ENCODE results near the gene PXDN.
"Not testable (repeated sequence)": the region's sequence is repeated elsewhere in the genome, so short reads cannot be mapped to it uniquely, and the experiment has no call there.

PXDN gene

DNA sequence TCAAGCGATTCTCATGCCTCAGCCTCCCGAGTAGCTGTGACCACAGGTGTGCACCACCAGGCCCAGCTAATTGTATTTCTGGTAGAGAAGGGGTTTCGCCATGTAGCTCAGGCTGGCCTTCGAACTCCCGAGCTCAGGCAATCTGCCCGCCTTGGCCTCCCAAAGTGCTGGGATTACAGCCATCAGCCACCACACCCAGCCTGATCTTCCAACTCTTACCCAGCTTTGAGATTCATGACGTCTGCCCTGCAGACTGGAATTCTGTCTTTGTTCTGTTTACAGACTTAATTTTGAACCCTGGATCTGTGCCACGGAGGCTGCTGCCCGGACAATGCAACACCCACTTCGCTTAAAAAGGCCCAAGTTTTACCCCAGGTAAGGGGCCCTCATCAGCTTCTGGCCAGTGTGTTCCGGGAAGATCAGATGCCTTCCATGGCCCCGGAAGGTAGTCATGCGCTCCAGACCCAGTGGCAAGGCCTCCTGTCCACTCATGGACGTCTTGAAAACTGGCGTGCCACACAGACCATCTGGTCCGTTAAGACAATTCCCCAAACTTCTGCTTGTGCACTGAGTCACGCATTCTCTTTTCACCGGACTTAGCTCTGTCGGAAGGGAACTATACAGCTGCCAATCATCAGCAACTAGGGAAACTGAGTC, 5.5 kb downstream of the PXDN start:
- DNase-seq (ENCODE audit: low read depth), result no peak
- TF ChIP-seq, protein P1, sequence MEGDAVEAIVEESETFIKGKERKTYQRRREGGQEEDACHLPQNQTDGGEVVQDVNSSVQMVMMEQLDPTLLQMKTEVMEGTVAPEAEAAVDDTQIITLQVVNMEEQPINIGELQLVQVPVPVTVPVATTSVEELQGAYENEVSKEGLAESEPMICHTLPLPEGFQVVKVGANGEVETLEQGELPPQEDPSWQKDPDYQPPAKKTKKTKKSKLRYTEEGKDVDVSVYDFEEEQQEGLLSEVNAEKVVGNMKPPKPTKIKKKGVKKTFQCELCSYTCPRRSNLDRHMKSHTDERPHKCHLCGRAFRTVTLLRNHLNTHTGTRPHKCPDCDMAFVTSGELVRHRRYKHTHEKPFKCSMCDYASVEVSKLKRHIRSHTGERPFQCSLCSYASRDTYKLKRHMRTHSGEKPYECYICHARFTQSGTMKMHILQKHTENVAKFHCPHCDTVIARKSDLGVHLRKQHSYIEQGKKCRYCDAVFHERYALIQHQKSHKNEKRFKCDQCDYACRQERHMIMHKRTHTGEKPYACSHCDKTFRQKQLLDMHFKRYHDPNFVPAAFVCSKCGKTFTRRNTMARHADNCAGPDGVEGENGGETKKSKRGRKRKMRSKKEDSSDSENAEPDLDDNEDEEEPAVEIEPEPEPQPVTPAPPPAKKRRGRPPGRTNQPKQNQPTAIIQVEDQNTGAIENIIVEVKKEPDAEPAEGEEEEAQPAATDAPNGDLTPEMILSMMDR (IDR thresholded peaks at IDR 0.05; ENCODE audit: control insufficient read depth, extremely low read depth, insufficient read depth), result no peak
- no peak overlapping the region for H3K4me3 ChIP-seq (ENCODE audit: low read depth, low read length)

DNA sequence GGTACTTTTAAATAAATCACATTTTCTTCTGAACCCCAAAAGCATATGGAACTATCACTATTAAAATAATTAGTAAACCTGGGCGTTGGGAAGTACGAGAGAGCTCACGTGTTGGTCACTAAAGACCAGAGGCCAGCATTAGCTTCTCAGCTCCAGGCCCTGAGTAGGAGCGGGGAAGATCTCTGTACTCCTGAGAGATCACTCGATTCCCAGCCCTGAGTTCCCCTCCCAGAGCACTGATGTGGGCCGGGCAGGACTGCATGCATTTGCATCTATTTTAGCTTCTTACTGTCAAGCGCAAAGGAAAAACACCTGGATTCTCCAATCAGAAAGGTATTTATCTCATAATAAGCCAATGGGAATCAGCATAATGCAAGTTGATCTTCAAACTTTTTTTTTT, 6.2 kb downstream of the PXDN start:
- DNase-seq (ENCODE audit: low read depth), result no peak
- H3K4me3 ChIP-seq (ENCODE audit: low read depth, low read length), result no peak overlapping the region
- TF ChIP-seq, protein P1 (IDR thresholded peaks at IDR 0.05; ENCODE audit: control insufficient read depth, extremely low read depth, insufficient read depth), result no peak

DNA sequence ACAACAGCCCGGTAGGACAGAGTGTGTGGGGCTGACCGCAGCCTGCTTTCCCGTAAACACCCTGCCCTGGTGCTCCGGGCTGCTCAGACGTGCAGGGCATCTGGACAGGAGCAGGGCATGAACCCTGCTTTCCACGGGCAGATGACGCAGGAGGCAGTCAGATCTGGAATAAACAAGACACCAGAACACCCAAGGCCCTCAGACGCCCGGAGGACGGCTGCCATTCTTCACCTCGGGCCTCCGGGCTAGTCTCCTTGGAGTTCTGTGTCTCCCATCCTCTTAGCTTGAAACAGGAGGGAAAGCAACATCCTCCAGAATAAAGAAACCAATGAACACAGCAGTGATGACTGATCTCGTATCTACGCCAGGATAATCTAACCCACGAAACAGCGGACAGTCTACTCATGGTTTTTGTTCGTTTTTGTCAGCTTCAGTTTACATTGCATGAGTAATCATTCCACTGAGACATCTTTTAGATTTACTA, 7.3 kb downstream of the PXDN start:
- DNase-seq (ENCODE audit: low read depth), result no peak
- H3K4me3 ChIP-seq (ENCODE audit: low read depth, low read length), result no peak overlapping the region

DNA sequence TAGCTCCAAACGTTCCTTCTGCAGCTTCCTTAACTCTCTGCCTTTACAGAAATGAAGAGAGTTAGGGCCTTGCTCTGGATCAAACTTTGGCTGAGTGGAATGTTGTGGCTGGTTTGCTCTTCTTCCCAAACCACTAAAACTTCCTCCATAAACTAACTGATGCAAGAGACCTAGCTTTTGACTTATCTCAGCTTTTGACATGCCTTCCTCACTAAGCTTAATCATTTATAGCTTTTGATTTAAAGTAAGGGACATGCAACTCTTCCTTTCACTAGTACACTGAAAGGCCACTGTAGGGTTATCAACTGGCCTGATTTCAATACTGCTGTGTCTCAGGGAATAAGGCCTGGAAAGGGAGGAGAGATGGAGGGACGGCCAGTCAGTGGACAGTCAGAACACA, 8.3 kb downstream of the PXDN start:
- no peak for DNase-seq (ENCODE audit: low read depth)
- TF ChIP-seq, protein P1 (IDR thresholded peaks at IDR 0.05; ENCODE audit: control insufficient read depth, extremely low read depth, insufficient read depth), result no peak
- no peak overlapping the region for H3K4me3 ChIP-seq (ENCODE audit: low read depth, low read length)

More for the DNA sequence above, 7.3 kb downstream of the PXDN start:
- TF ChIP-seq, protein P1 (IDR thresholded peaks at IDR 0.05; ENCODE audit: control insufficient read depth, extremely low read depth, insufficient read depth), result no peak

DNA sequence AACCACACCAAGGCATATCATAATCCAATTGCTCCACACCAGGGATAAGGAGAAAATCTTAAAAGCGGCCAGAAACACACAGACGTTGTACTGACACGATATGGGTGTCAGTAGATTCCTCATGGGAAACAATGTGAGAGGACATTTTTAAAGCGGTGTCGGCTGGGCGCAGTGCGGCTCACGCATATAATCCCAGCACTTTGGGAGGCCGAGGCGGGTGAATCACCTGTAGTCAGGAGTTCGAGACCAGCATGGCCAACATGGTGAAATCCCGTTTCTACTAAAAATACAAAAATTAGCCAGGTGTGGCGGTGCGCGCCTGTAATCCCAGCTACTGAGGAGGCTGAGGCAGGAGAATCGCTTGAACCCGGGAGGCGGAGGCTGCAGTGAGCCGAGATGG, 11.0 kb downstream of the PXDN start:
- DNase-seq (ENCODE audit: low read depth); H3K4me3 ChIP-seq (ENCODE audit: low read depth, low read length): not testable (repeated sequence)

DNA sequence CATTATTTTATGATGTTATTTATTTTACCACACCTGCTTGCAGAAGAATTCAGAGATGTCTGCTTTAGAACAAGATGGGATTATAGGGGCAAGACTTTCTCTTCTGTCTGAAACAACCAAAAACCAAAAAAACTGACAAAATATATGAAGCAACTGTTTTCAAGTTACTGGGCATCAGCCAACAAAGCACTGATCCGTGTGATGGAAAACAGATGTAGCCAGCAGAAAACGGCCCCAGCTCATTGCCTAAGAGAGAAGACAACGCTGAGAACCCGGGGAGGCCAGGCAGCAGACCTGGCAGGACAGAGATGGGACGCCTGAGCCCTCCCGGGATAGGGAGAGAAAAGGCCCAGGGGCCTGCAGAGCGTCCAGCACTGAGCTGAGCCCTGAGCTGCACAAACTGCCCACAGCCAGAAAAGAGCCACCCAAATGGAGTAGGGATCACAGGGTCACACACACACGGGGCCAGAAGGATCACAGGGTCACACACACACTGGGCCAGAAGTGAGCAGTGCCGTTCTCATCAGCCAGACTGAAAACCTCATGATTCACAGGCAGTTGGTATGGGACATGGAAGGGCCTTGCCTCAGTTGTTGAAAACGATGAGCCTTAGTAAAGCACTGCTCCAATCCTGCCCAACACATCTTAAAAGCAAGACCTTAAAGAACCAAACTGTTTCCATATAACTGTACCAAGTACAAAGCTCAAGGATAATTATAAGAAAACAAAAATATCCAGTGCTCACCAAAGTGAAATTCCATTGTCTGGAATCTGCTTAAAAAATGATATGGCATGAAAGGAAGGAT, 12.1 kb downstream of the PXDN start:
- H3K4me3 ChIP-seq (ENCODE audit: low read depth, low read length), result no peak overlapping the region
- DNase-seq (ENCODE audit: low read depth), result no peak
- TF ChIP-seq, protein P1 (IDR thresholded peaks at IDR 0.05; ENCODE audit: control insufficient read depth, extremely low read depth, insufficient read depth), result no peak

DNA sequence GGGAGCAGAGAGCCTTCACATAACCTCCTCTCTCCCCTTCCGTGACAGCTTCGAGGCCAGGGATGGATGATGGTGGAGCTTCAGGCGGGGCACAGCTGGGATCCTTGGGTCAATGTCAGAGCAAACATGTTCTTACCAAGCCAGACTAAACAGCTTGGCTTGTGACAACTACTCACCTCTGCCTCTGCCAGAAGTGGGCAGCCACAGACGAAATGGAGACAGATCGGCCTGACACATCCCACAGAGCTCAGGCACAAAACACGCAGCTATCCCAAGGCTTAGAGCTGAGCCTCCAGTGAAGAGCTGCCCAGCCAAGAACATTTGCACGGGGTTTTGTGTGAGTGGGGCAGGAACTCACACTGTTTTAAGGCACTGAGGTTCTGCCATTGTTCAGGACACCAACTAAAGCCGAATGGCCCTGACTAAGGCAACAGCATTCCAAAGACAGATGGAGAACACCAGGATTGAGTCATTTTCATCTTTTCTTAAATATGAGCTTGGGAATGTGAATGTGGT, 12.8 kb downstream of the PXDN start:
- DNase-seq (ENCODE audit: low read depth), result no peak

More for the DNA sequence above, 12.8 kb downstream of the PXDN start:
- TF ChIP-seq, protein P1 (IDR thresholded peaks at IDR 0.05; ENCODE audit: control insufficient read depth, extremely low read depth, insufficient read depth), result no peak
- H3K4me3 ChIP-seq (ENCODE audit: low read depth, low read length), result no peak overlapping the region
